Measurements from ENCODE around the gene CATSPERD. TPM values are rescaled to one million over a fixed set of nuclear protein-coding genes. Genes with fewer than 3 reads are reported as not detected.
"Not testable (repeated sequence)": the region's sequence is repeated elsewhere in the genome, so short reads cannot be mapped to it uniquely, and the experiment has no call there.

CATSPERD gene
- total RNA-seq, 2 donors from 2014 or later: not detected

DNA sequence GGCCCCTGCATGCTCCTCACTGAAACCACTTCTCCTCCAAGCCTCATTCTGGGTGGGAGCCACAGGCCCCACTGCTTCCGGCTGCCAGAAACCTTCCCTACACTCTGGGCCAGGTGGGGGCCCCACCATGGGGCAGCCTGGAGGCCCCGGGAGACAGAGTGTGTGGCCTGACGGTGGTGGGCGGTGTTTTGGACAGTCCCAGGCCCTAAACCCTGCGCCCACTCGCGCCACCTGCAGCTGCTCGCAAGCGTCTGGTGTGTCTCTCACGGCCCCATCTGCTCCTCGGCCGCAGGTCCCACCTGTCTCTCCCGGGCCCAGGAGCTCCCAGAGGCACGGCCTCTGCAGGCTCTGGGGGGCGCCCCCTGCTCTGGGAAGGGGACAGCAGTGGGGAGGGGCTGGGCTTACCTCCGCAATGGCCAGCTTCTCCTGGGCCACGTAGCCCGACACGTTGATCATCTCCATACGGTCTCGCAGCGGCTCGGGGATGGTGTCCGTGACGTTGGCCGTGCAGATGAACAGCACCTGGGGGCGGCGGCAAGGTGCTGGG is 24.7 kb upstream of the CATSPERD start:
- DNase-seq (ENCODE audit: low spot score): peak; percentile 75

DNA sequence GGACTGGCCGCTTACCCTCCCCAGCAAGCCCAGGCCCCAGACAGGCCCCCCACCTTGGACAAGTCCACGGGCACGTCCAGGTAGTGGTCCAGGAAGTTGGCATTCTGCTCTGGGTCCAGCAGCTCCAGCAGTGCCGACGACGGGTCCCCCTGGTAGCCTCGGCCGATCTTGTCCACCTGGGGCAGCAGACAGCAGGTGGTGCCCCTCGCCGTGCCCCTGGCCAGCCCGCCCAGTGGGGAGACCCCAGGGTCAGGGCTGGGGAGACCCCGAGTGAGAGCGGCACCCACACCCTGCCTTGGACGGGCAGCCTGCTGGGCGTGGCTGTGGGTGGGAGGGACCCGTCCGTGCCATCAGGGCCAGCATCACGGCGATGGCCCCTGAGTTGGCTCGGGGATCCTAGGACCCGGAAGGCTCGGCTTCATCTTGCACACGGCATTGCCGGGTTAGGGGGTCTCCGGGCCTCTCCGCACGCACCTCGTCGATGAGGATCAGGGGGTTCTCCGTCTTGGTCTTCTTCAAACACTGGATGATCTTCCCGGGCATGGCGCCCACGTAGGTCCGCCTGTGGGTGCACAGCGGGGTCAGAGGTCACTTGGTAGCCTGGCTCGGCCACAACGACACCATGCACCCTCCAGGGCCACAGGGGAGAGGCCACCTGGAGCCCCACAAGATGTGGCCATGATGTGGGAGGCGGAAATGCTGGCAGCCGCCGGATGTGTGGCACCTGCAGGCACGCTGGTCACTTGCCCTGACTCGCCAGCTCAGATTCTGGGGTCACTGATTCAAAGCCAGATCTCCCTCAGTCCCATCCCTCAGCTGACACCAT is 24.0 kb upstream of the CATSPERD start:
- intact Hi-C loops (cut with DNase I): no loop called here
- peak; percentile 79 for DNase-seq (ENCODE audit: low spot score)

More for the DNA sequence above, 24.7 kb upstream of the CATSPERD start:
- intact Hi-C loops (cut with DNase I): no loop called here

DNA sequence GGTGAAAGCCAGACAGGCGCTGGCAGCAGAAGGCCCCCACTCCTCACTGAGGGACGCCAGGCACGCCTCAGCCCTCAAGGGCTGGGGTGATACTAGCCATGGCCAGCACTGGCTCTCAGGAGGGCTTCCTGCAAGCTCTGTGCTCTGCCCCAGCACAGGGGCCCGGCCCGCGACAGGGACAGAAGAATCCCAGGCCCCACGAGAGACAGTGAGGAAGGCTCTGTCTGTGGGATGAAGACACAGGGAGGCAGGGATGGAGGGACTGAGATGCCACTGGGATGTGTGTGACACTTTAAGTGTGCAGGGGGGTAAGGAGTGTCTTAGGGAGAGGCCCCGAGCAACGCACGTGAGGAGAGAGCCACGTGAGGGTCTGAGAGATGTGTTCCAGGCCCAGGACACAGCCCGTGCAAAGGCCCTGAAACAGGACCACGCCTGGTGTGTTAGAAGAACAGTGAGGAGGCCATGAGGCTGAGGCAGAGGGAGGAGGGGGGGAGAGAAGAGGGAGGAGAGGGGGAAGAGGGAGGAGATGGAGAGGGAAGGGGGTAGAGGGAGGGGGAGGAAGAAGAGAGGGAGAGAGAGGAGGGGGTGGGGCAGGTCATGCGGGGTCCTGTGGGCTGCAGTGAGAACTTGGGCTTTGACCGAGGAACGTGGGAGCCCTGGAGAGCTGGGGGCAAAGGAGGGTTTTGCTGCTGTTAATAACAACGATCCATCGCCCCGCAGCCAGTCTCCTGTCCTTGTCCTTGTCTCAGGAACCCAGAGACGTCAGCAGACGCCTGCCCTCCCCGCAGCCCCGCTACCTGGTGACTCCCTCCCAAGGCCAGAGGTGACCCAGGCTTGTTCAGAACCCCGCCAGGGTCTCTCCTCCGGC is 23.2 kb upstream of the CATSPERD start:
- intact Hi-C loops (cut with DNase I): no loop called here
- no peak for DNase-seq (ENCODE audit: low spot score)

DNA sequence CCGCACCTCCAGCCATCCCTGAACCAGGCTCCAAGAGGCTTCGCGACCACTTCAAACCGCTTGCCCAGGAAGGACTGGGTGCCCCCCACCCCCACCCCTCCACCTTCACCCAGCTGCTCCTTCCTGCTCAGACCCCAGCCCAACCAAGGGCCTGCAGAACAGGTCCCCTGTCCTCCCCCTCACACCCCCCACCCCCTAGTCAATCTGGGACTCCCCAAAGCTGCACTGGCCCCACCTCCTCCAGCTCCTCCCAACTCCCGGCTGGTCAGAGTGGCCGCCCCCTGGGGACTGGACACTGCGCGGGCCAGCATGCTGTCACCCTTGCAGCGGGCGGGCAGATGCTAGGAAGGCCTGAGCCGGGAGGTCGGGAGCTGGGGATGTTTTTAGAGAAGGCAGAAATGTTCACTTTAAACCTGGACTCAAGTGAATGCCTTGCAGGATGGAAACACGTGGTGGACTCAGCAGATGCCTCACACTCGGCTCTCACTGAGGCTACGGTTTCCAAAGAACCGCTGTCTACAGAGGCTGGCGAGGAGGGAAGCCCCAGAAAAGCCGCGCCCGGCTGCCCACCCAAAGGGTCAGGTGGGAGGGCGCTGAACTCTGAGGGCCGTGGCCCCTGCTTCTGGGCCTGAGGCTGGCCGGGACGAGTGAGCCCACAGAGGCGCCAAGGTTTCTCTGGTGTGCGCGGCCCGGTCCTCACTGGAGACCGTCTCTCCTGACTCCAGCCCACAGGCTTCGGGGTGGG is 22.4 kb upstream of the CATSPERD start:
- intact Hi-C loops (cut with DNase I): no loop called here
- peak; percentile 77 for DNase-seq (ENCODE audit: low spot score)

DNA sequence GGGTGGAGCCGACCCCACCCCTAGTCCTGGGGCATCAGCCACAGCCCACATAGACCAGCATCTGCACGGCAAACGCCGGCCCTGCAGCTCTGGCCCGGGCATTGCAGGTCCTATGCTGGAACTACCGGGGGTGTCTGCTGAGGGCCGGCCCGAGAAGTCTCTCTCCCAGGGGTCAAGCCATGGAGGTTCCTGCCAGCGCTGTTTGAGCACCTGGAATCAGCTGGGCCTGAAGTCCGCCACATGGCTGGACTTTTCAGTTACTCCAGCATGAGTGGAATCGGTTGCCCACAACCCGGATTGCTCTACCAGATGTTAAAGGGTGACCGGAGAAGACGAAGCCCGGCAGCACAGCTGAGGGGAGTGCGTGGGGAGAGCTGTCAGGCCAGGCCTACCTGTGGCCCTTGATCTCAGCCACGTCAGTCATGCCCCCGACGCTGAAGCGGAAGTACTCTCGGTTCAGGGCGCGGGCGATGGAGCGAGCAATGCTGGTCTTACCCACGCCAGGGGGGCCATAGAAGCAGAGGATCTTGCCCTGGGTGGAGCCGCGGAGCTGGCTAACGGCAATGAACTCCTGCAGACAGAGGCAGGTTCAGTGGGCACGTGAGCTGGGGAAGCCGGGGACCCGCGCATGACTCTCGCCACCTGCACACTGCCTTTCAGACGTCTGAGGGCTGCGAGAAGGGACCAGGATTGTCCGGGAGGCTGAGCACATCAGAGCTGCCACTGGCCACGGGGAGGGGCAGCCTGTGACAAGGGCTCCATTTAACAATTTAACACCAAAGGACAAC is 21.6 kb upstream of the CATSPERD start:
- intact Hi-C loops (cut with DNase I): no loop called here
- peak; percentile 73 for DNase-seq (ENCODE audit: low spot score)

DNA sequence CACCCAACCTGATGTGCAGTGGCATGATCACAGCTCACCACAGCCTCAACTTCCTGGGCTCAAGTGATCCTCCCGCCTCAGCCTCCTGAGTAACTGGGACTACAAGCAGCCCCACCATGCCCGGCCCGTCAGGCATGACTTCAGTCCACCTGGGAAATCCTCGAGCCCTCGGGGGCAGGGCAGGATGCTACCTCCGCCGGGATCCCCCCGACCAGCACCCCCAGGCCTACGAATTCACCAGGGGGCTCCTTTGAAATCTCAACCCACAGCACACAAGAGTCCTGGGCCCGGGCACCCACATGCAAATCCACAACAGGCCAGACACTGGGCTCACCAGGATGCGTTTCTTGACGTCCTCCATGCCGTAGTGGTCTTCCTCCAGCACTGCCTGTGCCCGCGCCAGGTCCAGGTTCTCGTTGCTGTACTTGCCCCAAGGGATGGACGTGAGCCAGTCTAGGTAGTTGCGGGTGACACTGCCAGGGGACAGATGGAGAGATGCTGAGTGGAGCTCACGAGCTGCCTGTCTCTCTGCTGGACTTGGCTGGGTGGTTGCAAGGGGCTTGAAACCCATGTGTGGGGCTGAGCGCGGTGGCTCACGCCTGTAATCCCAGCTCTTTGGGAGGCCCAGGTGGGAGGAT is 19.9 kb upstream of the CATSPERD start:
- intact Hi-C loops (cut with DNase I): no loop called here

DNA sequence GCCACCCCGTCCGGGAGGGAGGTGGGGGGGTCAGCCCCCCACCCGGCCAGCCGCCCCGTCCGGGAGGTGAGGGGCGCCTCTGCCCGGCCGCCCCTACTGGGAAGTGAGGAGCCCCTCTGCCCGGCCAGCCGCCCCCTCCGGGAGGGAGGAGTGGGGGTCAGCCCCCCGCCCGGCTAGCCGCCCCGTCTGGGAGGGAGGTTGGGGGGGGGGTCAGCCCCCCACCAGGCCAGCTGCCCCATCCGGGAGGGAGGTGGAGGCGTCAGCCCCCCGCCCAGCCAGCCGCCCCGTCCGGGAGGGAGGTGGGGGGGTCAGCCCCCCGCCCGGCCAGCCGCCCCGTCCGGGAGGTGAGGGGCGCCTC is 18.4 kb upstream of the CATSPERD start:
- not testable (repeated sequence) for DNase-seq (ENCODE audit: low spot score)

More for the DNA sequence above, 19.9 kb upstream of the CATSPERD start:
- DNase-seq (ENCODE audit: low spot score): no peak

DNA sequence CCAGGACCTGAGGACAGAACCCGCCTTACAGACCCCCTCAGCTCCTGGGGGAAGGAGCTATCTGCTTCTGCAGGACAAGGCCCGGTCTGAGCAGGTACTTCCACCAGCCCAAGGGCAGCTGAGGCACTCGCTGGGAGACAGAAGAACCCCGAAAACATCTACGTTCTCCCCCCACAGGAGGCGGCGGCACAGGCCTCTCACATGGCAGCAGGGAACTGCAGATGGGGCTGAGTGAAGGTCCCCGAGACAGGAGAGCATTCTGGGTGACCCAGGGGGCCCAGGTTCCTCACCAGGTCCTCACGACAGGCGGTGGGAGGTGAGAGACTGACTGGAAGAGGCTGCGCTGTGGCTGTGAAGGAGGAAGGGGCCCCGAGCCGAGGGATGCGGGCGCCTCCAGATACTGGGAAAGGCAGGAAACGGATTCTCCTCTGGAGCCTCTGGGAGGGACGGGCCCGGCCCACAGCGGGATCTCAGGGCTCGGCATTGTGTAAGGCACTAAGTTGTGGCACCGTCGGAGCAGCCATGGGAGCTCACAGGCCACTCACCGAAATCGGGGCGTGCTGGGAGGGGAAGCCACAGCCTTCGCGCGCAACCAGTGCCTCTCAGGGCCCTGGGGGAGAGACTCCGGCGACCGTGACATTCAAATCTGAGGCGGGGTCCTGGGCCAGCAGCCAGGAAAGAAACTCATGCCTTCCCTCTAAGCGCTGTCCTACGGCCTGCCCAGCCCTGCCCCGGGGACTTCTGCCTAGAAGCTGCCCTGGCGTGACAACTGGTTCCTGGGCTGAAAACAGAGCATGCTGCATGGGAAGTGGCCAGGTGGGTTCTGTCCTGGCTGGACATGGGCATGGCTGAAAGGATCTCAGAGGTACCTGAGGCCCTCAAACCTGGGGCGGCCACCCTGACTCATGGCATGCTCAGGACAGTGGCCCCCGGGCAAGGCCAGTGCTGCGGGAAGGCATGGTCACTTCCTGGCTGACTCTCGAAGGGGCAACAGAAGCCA is 16.3 kb upstream of the CATSPERD start:
- DNase-seq (ENCODE audit: low spot score): no peak

More for the DNA sequence above, 18.4 kb upstream of the CATSPERD start:
- intact Hi-C loops (cut with DNase I): not testable (repeated sequence)

DNA sequence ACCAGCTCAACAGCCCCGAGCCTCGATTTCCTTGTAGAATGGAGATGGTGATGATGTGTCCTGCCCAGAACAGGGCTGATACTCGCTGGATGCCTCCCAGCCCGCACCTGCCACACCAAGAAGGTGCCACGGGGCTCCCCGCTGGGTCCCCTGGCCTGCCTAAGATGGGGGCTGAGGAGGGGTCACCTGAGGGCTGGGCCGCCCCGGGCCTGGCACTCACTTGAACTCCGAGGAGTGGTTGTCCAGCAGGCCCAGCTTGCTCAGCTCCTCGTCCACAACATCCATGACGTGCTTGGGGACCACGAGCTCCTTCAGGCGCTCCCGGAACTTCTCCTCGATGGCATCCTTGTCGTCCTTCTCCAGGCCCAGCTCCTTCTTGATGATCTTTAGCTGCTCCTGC is 14.9 kb upstream of the CATSPERD start:
- DNase-seq (ENCODE audit: low spot score): no peak
- intact Hi-C loops (cut with DNase I): no loop called here

More for the DNA sequence above, 16.3 kb upstream of the CATSPERD start:
- intact Hi-C loops (cut with DNase I): no loop called here

DNA sequence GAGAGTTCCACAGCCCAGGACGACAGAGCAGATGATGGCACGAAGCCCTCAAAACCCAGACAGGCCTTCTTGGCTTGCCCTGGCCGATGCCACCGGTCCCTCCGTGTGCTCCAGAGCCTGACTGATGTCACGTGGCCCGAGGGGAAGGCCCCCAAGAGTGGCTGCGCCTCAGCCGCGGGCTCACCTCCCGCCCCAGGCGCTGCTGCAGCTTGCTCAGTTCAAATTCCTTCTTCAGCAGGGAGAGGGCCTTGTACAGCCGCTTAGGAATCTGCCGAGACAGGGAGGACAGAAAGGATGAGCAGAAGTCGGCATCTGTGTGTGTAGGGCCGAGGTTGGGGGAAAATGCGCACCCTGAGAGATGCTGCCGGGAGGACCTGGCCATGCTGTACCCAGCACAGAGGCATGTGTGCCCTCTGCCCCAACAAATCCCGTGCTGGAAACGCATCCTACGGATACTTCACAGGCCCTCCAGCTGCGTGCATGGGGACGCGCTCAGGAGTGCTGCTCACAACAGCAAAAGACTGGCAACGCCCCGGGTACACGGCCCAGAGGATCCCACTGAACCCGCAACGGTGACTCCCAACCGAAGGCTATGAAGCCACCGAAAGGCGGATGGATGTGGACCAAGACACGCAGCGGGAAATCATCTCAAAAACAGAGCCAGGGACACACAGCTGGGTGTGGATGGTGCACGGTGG is 13.4 kb upstream of the CATSPERD start:
- no peak for DNase-seq (ENCODE audit: low spot score)
- intact Hi-C loops (cut with DNase I): no loop called here

DNA sequence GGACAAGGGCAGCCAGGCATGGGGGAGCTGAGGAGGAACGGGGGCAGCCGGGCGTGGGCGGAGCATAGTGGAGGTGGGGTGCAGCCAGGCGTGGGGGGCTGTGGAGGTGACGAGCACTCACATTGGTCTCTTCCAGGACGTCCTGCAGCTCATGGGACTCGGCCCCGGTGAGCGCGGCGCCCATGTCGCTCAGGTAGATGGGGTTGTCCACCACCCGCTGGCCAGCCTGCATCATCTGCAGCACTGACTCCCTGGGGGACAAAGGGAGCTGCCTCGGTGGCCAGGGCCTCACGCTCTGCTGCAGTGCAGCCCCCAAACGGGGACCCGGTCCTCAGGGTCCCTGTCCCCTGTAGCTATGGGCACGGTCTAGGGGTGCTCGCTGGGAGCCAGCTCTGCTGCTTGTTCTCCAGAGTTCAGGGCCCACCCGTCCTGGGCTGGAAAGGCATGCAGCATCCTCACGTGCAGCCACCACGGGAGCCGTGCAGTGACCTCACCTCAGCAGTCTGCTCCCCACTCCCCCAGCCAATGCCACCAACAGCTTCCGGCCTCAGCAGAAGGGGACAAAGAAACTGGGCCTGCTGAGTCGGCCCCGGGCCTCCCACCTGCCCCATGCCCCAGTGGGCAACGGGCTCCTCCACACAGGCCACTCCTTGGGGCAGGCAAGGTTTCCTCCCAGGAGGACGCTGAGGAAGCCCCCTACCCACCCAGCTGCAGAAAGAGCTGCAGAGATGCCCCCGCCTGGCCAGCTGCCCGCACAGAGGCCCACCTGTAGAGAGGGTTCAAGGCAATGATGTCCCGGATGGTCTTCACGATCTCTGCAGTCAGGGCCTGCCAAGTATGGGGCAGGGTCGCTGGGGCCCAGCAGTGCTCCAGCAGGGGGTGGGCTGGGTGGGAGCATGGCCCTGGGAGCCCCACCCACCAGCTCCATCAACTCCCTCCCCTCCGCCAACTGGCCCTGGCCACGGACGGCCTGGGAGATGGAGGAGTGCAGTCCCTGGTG is 12.6 kb upstream of the CATSPERD start:
- peak; percentile 79 for DNase-seq (ENCODE audit: low spot score)
- intact Hi-C loops (cut with DNase I): no loop called here

DNA sequence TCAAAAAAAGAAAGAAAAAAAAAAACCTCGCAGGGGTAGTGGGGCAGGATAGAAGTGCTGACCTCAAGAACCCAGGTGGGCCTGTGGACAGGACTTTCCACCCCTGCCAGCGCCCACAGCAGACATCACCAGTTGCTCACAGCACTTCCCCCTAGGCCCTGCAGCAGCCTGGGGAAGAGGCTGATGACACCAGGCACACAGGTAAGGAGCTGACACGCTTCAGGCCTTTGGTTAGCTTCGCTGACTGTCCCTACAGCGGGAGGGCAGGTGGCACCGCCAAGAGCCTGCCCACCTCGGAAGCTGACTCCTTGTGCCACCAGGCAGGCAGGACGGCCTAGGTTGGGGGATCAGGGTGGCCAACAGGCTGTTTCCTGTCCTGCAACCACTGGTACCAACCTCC is 9.4 kb upstream of the CATSPERD start:
- peak; percentile 70 for DNase-seq (ENCODE audit: low spot score)
- intact Hi-C loops (cut with DNase I): no loop called here

DNA sequence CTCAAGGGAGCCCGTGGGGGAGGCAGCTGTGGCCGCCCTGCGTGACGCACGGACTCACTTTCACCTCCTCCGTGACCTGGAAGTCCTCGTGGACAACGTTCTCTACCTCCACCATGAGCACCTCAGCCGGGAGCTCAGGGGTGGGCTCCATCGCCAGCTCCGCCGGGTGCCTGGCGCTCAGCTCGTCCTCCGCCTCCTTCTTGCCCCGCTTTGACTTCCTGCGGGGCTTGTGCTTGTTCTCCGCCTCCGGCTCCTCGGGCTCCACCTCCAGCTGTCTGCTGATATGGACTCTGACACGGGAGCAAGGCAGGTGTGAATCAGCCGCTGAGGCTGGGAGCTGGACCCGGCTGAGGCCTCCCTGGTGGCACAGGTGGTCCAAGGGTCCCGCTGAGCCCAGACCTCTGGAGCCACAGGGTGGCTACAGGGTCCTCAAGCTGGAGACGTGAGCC is 8.7 kb upstream of the CATSPERD start:
- peak; percentile 58 for DNase-seq (ENCODE audit: low spot score)

DNA sequence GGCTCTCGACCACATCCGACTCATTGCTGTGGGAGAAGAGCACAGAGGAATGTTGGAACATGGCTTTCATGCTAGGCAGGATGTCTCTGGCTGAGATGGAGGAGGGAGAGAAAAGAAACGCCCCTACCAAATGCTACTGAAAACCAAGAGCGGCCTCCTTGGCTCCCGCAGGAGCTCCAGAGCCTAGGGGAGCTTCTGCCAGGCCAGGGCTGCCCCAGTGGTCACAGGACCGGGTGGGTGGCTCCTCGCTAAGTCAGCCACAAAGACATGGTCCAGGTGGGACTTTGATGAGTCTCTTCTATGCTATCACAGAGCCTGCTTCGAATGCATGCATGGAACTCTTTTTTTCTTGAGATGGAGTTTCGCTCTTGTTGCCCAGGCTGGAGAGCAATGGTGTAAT is 7.2 kb upstream of the CATSPERD start:
- intact Hi-C loops (cut with DNase I): no loop called here
- DNase-seq (ENCODE audit: low spot score): no peak

More for the DNA sequence above, 8.7 kb upstream of the CATSPERD start:
- intact Hi-C loops (cut with DNase I): no loop called here

DNA sequence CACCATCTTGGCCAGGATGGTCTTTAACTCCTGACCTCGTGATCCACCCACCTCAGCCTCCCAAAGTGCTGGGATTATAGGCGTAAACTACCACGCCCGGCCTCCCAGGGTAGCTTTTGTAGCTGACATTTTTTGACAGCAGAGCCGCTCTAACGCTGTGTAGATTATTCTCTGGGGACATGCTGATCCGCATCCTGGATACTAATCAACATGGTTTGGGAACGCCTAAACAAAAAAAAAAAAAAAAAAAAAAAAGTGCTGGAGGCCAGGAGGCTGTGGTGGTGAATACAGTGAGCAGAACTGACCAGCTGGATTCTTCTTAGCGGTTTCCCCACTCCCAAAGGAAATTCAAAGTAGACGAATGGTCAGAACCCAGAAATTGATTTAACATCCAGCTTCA is 5.6 kb upstream of the CATSPERD start:
- no peak for DNase-seq (ENCODE audit: low spot score)
- intact Hi-C loops (cut with DNase I): no loop called here
